Body of pancreas (tissue), 4 donors: ENCODE results near the gene RAD51B. TPM values are rescaled to one million over a fixed set of nuclear protein-coding genes. Genes with fewer than 3 reads are reported as not detected.
A peak's percentile ranks its signal among the peaks of the same experiment; 100 is the strongest.

Source experiments
- ATAC-seq: fragments of 150-250 bp; one replicate; pipeline ENCODE4 v1.9.1; 2016
- DNase-seq, 4 donors: peaks; one replicate each; pipeline ENCODE4 v3.0.0-alpha.2; 2019
- H3K27ac ChIP-seq, 4 donors: fragments of 200-600 bp; sonication (generic); 1 replicate in 3 of 4; 2 replicates in 1 of 4; pipeline versions ENCODE4 v1.5.1 to v1.6.1; 2016 to 2019; ENCODE audit warnings: mild to moderate bottlenecking in 1 of 4, mixed read lengths in 1 of 4, moderate library complexity in 1 of 4
- H3K27me3 ChIP-seq, 2 donors: fragments of 200-600 bp; sonication (generic); one replicate each; pipeline ENCODE4 v1.6.0; 2016; ENCODE audit warnings: mild to moderate bottlenecking in 1 of 2
- H3K36me3 ChIP-seq, 2 donors: fragments of 200-600 bp; sonication (generic); replicated peaks in 1 of 2; 2 replicates each; pipeline ENCODE4 v1.5.1; 2016; ENCODE audit warnings: low read depth in 2 of 2; ENCODE audit not compliant: insufficient read depth in 1 of 2
- H3K4me1 ChIP-seq: fragments of 200-600 bp; sonication (generic); one replicate; pipeline ENCODE4 v1.6.0; 2016
- H3K4me3 ChIP-seq, 2 donors: fragments of 200-600 bp; sonication (generic); 1 replicate in 1 of 2; 2 replicates in 1 of 2; pipeline ENCODE4 v1.5.1; 2016 to 2019
- H3K9me3 ChIP-seq, 3 donors: fragments of 200-600 bp; sonication (generic); 1 replicate in 2 of 3; 2 replicates in 1 of 3; pipeline ENCODE4 v1.5.1; 2016
- POLR2A ChIP-seq, 3 donors: fragments of 450-650 bp; IDR thresholded peaks; one replicate each; pipeline ENCODE4 v1.6.1; 2016; ENCODE audit warnings: antibody characterized with exemption in 3 of 3, mild to moderate bottlenecking in 2 of 3
- WGBS, 2 donors: methylation state at CpG; one replicate each; pipeline ENCODE4 v1.1.5; 2017; 5-methylcytosine and 5-hydroxymethylcytosine counted together
- intact Hi-C: fragments of 100-400 bp; cut with DNase I; formaldehyde crosslinking; loops from one replicate; pipeline ENCODE4 v1.15.1; 2023
- small RNA-seq: library from RNA; depleted of rRNA; stranded (forward); fragments of <200 nt; gene quantifications from one replicate; pipeline ENCODE3, GENCODE V24; 2016
- total RNA-seq, 2 donors: library from RNA; depleted of rRNA; stranded (reverse); fragments of >200 nt; gene quantifications; one replicate each; pipeline ENCODE4 v1.1.0, GENCODE V29; 2016
- TF ChIP-seq, protein P1 (sequence below), 7 experiments: fragments of 450-650 bp in 4 of 7; fragments of 200-600 bp in 3 of 7; sonication (generic) in 3 of 7; IDR thresholded peaks; one replicate each; pipeline ENCODE4 v1.5.1; 2016 to 2019; ENCODE audit warnings: antibody characterized with exemption in 7 of 7

RAD51B gene
- total RNA-seq, 2 donors from 2014 or later = 12.2 to 29.6 TPM

DNA sequence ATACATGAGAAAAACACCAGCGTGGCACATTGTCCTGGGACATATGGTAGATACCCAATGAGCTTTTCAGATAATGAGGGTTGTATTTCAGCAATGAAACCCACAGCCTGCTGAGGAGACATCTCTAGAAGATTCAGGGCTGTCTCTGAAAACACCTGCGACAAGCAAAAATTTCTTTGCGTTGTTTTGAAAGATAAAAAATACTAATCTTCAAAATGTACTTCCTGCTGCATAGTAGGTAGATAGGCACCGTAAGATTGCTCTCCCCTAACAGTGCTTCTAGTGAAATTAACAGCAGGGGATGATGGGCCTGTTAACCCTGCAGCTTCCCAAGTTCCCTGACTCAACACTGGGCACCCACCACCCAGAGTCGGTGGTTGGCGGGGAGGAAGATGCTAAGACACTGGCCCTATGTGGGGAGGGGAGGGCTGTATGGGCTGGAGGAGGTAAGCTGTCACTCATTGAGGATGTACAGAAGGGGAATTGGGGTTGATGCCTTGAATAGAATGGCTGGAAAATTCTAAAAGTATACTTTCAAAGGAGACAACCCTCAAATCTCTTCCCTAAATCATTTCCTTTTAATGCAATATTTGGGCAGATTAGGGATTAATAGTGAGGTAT, 953.3 kb downstream of the RAD51B start:
- H3K4me1 ChIP-seq = peaks cover 15% of the 10 kb centered on the region
- no peaks in the 10 kb centered on the region for H3K36me3 ChIP-seq
- no peaks in the 10 kb centered on the region for H3K27me3 ChIP-seq
- peak in 1 of 4 donors; percentile 0 for DNase-seq
- no peak overlapping the region for H3K27ac ChIP-seq
- ATAC-seq = no peak
- no peaks in the 10 kb centered on the region for H3K9me3 ChIP-seq
- no peak overlapping the region for H3K4me3 ChIP-seq
- intact Hi-C loops = no loop called here
- TF ChIP-seq, protein P1, sequence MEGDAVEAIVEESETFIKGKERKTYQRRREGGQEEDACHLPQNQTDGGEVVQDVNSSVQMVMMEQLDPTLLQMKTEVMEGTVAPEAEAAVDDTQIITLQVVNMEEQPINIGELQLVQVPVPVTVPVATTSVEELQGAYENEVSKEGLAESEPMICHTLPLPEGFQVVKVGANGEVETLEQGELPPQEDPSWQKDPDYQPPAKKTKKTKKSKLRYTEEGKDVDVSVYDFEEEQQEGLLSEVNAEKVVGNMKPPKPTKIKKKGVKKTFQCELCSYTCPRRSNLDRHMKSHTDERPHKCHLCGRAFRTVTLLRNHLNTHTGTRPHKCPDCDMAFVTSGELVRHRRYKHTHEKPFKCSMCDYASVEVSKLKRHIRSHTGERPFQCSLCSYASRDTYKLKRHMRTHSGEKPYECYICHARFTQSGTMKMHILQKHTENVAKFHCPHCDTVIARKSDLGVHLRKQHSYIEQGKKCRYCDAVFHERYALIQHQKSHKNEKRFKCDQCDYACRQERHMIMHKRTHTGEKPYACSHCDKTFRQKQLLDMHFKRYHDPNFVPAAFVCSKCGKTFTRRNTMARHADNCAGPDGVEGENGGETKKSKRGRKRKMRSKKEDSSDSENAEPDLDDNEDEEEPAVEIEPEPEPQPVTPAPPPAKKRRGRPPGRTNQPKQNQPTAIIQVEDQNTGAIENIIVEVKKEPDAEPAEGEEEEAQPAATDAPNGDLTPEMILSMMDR (IDR thresholded peaks at IDR 0.05) = no peak
- no peak for TF ChIP-seq POLR2A (IDR thresholded peaks at IDR 0.05)
- 67 to 68% methylated on average over 6 of the region's 6 CpGs for WGBS, 2 donors

DNA sequence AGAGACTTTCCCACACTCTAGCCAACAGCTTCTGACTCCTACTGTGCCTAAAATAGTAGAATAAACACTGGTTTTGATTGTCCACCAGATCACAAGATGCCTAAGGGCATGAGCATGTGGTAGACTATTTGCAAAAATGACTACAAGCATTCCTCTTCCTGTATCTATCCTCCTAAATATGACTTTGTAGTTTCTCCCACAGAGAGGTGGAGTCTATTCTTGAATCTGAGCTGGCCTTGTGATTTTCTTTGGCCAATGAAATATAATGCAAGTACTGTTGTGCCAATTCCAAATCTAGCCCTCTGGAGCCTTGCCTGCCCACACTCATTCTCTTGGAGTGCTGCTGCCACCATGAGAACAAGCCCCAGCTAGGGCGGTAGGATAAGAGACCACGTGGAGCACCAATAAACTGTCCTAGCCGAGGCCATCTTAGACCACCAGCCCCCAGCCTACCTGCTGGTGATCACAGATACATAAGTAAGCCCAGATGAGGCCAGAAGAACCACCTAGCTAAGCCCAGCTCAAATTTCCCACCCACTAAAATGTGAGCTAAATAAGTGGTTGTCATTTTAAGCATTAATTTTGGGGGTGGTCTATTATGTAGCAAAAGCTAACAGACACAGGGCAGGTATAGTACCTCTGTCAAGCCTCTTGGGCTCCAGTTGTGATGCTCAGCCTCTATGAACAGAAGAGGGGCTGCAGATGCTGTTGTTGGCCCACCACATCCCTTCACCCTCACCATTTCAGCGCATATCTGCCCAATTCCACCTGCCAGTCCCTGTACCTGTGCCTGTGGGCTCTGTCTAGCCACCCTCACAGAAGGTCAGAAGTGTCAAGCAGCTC, 955.4 kb downstream of the RAD51B start:
- H3K27ac ChIP-seq = peak overlapping the region in 2 of 4 donors; percentile 4 to 20
- ATAC-seq (peak; percentile 58), DNase-seq (peak in 2 of 4 donors; percentile 16 to 17)
- H3K27me3 ChIP-seq = no peaks in the 10 kb centered on the region
- H3K9me3 ChIP-seq = no peaks in the 10 kb centered on the region
- H3K36me3 ChIP-seq = no peaks in the 10 kb centered on the region
- no peak overlapping the region for H3K4me3 ChIP-seq
- intact Hi-C loops = no loop called here
- 94 to 100% methylated on average over 4 of the region's 4 CpGs for WGBS, 2 donors
- H3K4me1 ChIP-seq = peaks cover 33% of the 10 kb centered on the region
- no peak for TF ChIP-seq POLR2A (IDR thresholded peaks at IDR 0.05)
- TF ChIP-seq, protein P1 (IDR thresholded peaks at IDR 0.05) = no peak

GRCh38 chr14:68775614-68776126, 956.1 kb downstream of the RAD51B start:
- H3K9me3 ChIP-seq = no peaks in the 10 kb centered on the region
- no peak overlapping the region for H3K4me3 ChIP-seq
- ATAC-seq (no peak), DNase-seq (peak in 2 of 4 donors; percentile 5 to 6)
- no peaks in the 10 kb centered on the region for H3K27me3 ChIP-seq
- no peak overlapping the region for H3K27ac ChIP-seq
- H3K36me3 ChIP-seq = no peaks in the 10 kb centered on the region
- no peak for TF ChIP-seq POLR2A (IDR thresholded peaks at IDR 0.05)
- TF ChIP-seq, protein P1 (IDR thresholded peaks at IDR 0.05) = no peak
- intact Hi-C loops = no loop called here
- WGBS, 2 donors = 86 to 87% methylated on average over 4 to 6 of the region's 6 CpGs
- peaks cover 40% of the 10 kb centered on the region for H3K4me1 ChIP-seq

DNA sequence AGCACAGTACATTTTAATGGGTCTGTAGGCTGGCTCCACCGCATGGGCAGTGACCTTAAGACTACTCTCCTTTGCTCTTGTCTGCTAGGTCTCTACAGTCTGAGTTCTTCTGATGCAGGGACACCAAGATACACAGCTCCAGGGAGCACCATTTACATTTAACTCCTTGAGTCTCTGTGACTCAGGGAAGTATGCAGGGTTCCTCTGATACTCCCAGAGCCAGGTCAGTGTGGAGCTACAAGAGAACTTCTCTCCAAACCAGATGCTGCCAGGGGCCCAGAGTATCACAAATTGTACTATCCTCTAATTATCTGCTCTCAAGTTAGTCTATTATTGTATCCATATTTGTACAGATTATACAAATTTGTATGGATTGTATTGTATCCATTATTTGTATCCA, 958.1 kb downstream of the RAD51B start:
- Histone ChIP-seq H3K4me1 (peaks cover 55% of the 10 kb centered on the region), H3K9me3 (no peaks in the 10 kb centered on the region), H3K36me3 (no peaks in the 10 kb centered on the region), H3K27me3 (no peaks in the 10 kb centered on the region), H3K4me3 (no peak overlapping the region), H3K27ac (no peak overlapping the region)
- 100% methylated on average over 1 of the region's 1 CpG for WGBS, 2 donors
- intact Hi-C loops = no loop called here
- no peak for TF ChIP-seq POLR2A (IDR thresholded peaks at IDR 0.05)
- TF ChIP-seq, protein P1 (IDR thresholded peaks at IDR 0.05) = no peak
- no peak for ATAC-seq
- DNase-seq = peak in 1 of 4 donors; percentile 6

Small RNA genes lying within 50 kb of the gene (small RNA-seq; reads per million reads assigned to genes)
- not detected for gene RN7SL108P
- gene RN7SL706P = not detected
- not detected for gene RNU6-921P

Other genes starting within 250 kb of the RAD51B start
- gene PIGH, start 219.5 kb upstream of the RAD51B start, total RNA-seq = 10 to 100 TPM; 14.2 to 30.1 TPM
- 1 to 10 TPM; 3.6 to 4.6 TPM for gene ARG2, start 199.9 kb upstream of the RAD51B start, total RNA-seq
- 10 to 100 TPM; 24.4 to 41.2 TPM for gene VTI1B, start 145.1 kb upstream of the RAD51B start, total RNA-seq
- 10 to 100 TPM; 19.4 to 26.2 TPM for gene RDH11, start 124.0 kb upstream of the RAD51B start, total RNA-seq
- gene RDH12, start 117.9 kb upstream of the RAD51B start, total RNA-seq = 1 to 10 TPM; 2.0 to 3.6 TPM
- 10 to 100 TPM; 11.7 to 31.0 TPM for gene ZFYVE26, start 3.2 kb upstream of the RAD51B start, total RNA-seq